Peyer's patch (tissue), 4 donors: ENCODE data around the gene LRRN2.

ENCODE experiments used
- CTCF ChIP-seq, 6 experiments: fragments of 450-650 bp in 4 of 6; fragments of 200-600 bp in 2 of 6; sonication (generic) in 1 of 6; IDR thresholded peaks; one replicate each; pipeline ENCODE4 v1.5.1; 2017 to 2019; ENCODE audit warnings: antibody characterized with exemption in 6 of 6, mild to moderate bottlenecking in 3 of 6, moderate library complexity in 1 of 6
- POLR2A ChIP-seq, 2 donors: fragments of 450-650 bp; IDR thresholded peaks; one replicate each; pipeline ENCODE4 v1.5.1; 2017; ENCODE audit warnings: antibody characterized with exemption in 2 of 2, mild to moderate bottlenecking in 2 of 2, moderate library complexity in 2 of 2

- TF ChIP-seq POLR2A (IDR thresholded peaks at IDR 0.05) (no peak), CTCF (IDR thresholded peaks at IDR 0.05) (no peak)
Observed at GRCh38 chr1:204651843-204652421, 33.6 kb downstream of the LRRN2 start.
